Raji (cell line): Measurements from ENCODE around the gene KRTAP12-1.

Source experiments
- POLR2A ChIP-seq: IDR thresholded peaks from 2 replicates; pipeline ENCODE4 v1.6.1; 2011; ENCODE audit warnings: low read depth, low read length, control low read depth; ENCODE audit not compliant: insufficient read depth

The KRTAP12-1 gene

GRCh38 chr21:44695641-44696040 lies 13.7 kb upstream of the KRTAP12-1 start:
- no peak for TF ChIP-seq POLR2A

GRCh38 chr21:44695184-44695583 lies 13.2 kb upstream of the KRTAP12-1 start:
- no peak for TF ChIP-seq POLR2A

- no peak for TF ChIP-seq POLR2A
These were observed 12.8 kb upstream of the KRTAP12-1 start for GRCh38 chr21:44694776-44695175.

GRCh38 chr21:44692798-44693512 lies 11.0 kb upstream of the KRTAP12-1 start:
- no peak for TF ChIP-seq POLR2A

- no peak for TF ChIP-seq POLR2A
These were observed 9.7 kb upstream of the KRTAP12-1 start for GRCh38 chr21:44691686-44692085.

GRCh38 chr21:44687671-44688070 lies 5.7 kb upstream of the KRTAP12-1 start:
- no peak for TF ChIP-seq POLR2A

GRCh38 chr21:44686843-44687561 lies 5.0 kb upstream of the KRTAP12-1 start:
- no peak for TF ChIP-seq POLR2A

- no peak for TF ChIP-seq POLR2A
These were observed 4.2 kb upstream of the KRTAP12-1 start for GRCh38 chr21:44686000-44686781.

GRCh38 chr21:44684483-44684882 lies 2.5 kb upstream of the KRTAP12-1 start:
- TF ChIP-seq POLR2A = no peak

- no peak for TF ChIP-seq POLR2A
These were observed 2.1 kb upstream of the KRTAP12-1 start for GRCh38 chr21:44684077-44684476.

- no peak for TF ChIP-seq POLR2A
These were observed 703 bp upstream of the KRTAP12-1 start for GRCh38 chr21:44682580-44683151.

- TF ChIP-seq POLR2A = no peak
These were observed 811 bp downstream of the KRTAP12-1 start for GRCh38 chr21:44681152-44681551.

- TF ChIP-seq POLR2A = no peak
These were observed 4.1 kb downstream of the KRTAP12-1 start for GRCh38 chr21:44677881-44678280.

GRCh38 chr21:44671911-44672310 lies 10.1 kb downstream of the KRTAP12-1 start:
- TF ChIP-seq POLR2A = no peak

- TF ChIP-seq POLR2A = no peak
These were observed 11.1 kb downstream of the KRTAP12-1 start for GRCh38 chr21:44670642-44671432.

GRCh38 chr21:44667612-44668011 lies 14.4 kb downstream of the KRTAP12-1 start:
- TF ChIP-seq POLR2A = no peak
